Aorta (tissue), 5 donors: ENCODE data around the gene PLA2G12B. TPM values are rescaled to one million over a fixed set of nuclear protein-coding genes. Genes with fewer than 3 reads are reported as not detected.
"Not testable (repeated sequence)": the region's sequence is repeated elsewhere in the genome, so short reads cannot be mapped to it uniquely, and the experiment has no call there.

ENCODE experiments used
- ATAC-seq: fragments of 200-7000 bp; cut with Tn5 transposase; one replicate; pipeline ENCODE4 v1.9.1; 2022; ENCODE audit warnings: moderate library complexity; ENCODE audit not compliant: low FRiP score
- DNase-seq, 2 donors: peaks; one replicate each; pipeline ENCODE4 v3.0.0-alpha.2; 2020
- H3K27ac ChIP-seq, 2 donors: one replicate each; pipeline ENCODE4 v1.5.1; 2013; ENCODE audit warnings: low read length in 2 of 2, mild to moderate bottlenecking in 2 of 2, moderate library complexity in 2 of 2, control low read depth in 1 of 2, inconsistent platforms in 1 of 2, low read depth in 1 of 2
- H3K27me3 ChIP-seq, 2 donors: one replicate each; pipeline ENCODE4 v1.6.1; 2013; ENCODE audit warnings: control low read depth in 1 of 2, low read length in 1 of 2, mild to moderate bottlenecking in 1 of 2, moderate library complexity in 1 of 2; ENCODE audit not compliant: insufficient read depth in 2 of 2, control insufficient read depth in 1 of 2
- H3K36me3 ChIP-seq, 2 donors: one replicate each; pipeline ENCODE4 v1.6.1; 2013; ENCODE audit warnings: control low read depth in 1 of 2, low read length in 1 of 2, mild to moderate bottlenecking in 1 of 2; ENCODE audit not compliant: insufficient read depth in 2 of 2, control insufficient read depth in 1 of 2
- H3K4me1 ChIP-seq, 2 donors: one replicate each; pipeline ENCODE4 v1.6.1; 2013; ENCODE audit warnings: low read length in 2 of 2, control low read depth in 1 of 2, mild to moderate bottlenecking in 1 of 2, moderate library complexity in 1 of 2; ENCODE audit not compliant: insufficient read depth in 2 of 2, control insufficient read depth in 1 of 2
- H3K4me3 ChIP-seq, 2 donors: one replicate each; pipeline ENCODE4 v1.5.1; 2013; ENCODE audit warnings: low read length in 2 of 2, control low read depth in 1 of 2, mild to moderate bottlenecking in 1 of 2
- H3K9me3 ChIP-seq: one replicate; pipeline ENCODE4 v1.6.1; 2013; ENCODE audit warnings: mild to moderate bottlenecking, low read length; ENCODE audit not compliant: control insufficient read depth
- WGBS, 2 donors: extraction: QIAGEN DNeasy Blood & Tissue Kit; methylation state at CpG; one replicate each; pipeline ENCODE4 v1.1.7; 2013; 5-methylcytosine and 5-hydroxymethylcytosine counted together
- intact Hi-C, 2 donors: fragments of 100-400 bp; cut with DNase I; formaldehyde crosslinking; loops; one replicate each; pipeline versions ENCODE4 v1.14.2 to v1.15.0; 2022
- long read RNA-seq, 2 donors: library from polyadenylated mRNA; unstranded; transcript quantifications; one replicate each; pipeline ENCODE4 v2.0.0, GENCODE V29; 2020 to 2021
- polyA plus RNA-seq, 2 donors: library from polyadenylated mRNA; stranded (reverse); fragments of 200-250 nt; gene quantifications; one replicate each; pipeline ENCODE4 v1.2.3, GENCODE V29; 2013
- total RNA-seq, 2 donors: library from RNA; stranded (reverse); fragmentation: NEBNext Ultra II Directional; extraction: Animal tissue kit (Norgen Biotek cat#: 25700); gene quantifications; one replicate each; pipeline ENCODE4 v1.2.1, GENCODE V29; 2021
- donor health status: healthy with polysubstance abuse.
- donor health status: Bipolar disorder and iron deficiency.
- donor health status: DM: no; HTN: no; CAD: no.
- donor health status: DM: no; HTN: no; CAD: no.
- donor health status: DM: yes; HTN: yes; CAD: no.

The PLA2G12B gene, protein sequence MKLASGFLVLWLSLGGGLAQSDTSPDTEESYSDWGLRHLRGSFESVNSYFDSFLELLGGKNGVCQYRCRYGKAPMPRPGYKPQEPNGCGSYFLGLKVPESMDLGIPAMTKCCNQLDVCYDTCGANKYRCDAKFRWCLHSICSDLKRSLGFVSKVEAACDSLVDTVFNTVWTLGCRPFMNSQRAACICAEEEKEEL
- total RNA-seq (not detected), polyA plus RNA-seq (1 to 10 TPM in 1 of 2 donors, not detected in 1; 4.4 TPM)
- long read RNA-seq, donor 1, result 0 reads
- long read RNA-seq, donor 2, result 0 reads

DNA sequence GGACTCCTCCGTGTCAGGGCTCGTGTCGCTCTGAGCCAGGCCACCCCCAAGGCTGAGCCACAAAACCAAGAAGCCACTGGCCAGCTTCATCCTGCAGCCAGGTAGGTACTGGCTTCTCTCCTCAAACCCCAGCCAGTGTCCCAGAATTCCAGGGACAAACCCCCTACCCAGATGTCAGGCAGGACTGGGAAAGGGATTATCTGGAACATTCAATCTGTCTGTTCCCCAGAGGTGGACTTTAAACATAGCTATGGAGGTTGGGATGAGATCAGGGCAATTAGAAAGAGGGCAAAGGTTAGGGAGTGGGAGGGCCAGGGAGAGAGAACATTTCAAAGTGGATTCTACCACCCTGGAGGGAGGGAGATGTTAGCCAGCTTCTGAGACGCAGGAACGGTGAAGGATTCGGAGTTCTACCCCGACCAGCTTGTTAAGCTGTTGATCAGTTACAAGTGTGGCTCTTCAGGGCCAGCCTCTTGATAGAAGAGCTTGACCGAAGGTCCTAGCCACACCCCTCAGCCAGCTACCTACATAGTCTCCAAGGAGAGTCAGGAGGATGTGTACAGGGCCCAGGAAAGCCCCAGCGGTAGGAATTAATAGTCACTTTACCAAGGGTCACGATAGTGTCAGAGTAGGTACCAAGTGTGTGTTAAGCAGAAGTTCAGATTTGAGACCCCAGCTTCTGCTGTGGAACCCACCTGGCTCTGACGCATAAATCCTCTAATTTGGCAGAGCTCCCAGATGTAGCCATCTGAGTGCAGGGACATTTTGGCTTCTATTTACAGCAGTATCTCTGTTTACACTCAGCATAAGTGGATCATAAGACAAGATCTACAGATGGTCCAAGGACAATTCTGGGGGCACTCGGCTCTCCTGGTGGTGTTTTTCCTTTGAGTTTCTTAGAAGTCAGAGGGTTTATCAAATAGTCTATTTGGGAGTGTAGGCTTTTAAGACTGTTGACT, at the start of gene PLA2G12B:
PLA2G12B (minus strand) TSS at position 211 of the 959 bp plus-strand sequence; CDS start at position 90, 121 bp downstream.
- 82 to 83% methylated on average over 12 of the region's 12 CpGs for WGBS, 2 donors
- Histone ChIP-seq H3K9me3 (no peaks in the 10 kb centered on the region), H3K36me3 (no peaks in the 10 kb centered on the region), H3K4me3 (no peak within 1 kb of the TSS), H3K27me3 (no peaks in the 10 kb centered on the region), H3K27ac (no peak within 1 kb of the TSS), H3K4me1 (no peaks in the 10 kb centered on the region)
- DNase-seq (no peak), ATAC-seq (no peak)
- intact Hi-C loops, result no loop called here

GRCh38 chr10:73003822-73004221, 49.2 kb upstream of the PLA2G12B start:
- Histone ChIP-seq H3K4me1 (no peaks in the 10 kb centered on the region), H3K4me3 (no peak overlapping the region), H3K27me3 (no peaks in the 10 kb centered on the region), H3K9me3 (no peaks in the 10 kb centered on the region), H3K27ac (no peak overlapping the region), H3K36me3 (peaks cover 2 to 4% of the 10 kb centered on the region in 2 donors)
- DNase-seq (no peak), ATAC-seq (no peak)
- intact Hi-C loops, result no loop called here

DNA sequence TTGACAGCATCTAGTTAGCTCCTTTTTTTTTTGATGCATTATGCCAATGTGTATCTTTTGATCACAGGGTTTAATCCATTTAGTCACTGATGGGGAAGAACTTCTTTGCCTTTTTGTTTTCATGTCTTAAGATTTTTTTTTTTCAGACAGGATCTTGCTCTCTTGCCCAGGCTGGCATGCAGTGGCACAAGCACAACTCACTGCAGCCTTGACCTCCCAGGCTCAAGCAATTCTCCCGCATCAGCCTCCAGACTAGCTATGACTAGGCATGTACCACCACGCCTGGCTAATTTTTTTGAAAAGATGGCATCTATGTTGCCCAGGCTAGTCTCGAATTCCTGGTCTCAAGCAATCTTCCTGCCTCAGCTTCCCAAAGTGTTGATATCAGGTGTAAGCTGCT, 46.4 kb upstream of the PLA2G12B start:
- Histone ChIP-seq H3K27me3 (no peaks in the 10 kb centered on the region), H3K9me3 (no peaks in the 10 kb centered on the region), H3K4me1 (no peaks in the 10 kb centered on the region), H3K36me3 (peaks cover 2 to 4% of the 10 kb centered on the region in 2 donors), H3K4me3 (no peak overlapping the region), H3K27ac (no peak overlapping the region)
- DNase-seq (no peak), ATAC-seq (no peak)
- 97 to 98% methylated on average over 3 of the region's 3 CpGs for WGBS, 2 donors
- intact Hi-C loops, result no loop called here

DNA sequence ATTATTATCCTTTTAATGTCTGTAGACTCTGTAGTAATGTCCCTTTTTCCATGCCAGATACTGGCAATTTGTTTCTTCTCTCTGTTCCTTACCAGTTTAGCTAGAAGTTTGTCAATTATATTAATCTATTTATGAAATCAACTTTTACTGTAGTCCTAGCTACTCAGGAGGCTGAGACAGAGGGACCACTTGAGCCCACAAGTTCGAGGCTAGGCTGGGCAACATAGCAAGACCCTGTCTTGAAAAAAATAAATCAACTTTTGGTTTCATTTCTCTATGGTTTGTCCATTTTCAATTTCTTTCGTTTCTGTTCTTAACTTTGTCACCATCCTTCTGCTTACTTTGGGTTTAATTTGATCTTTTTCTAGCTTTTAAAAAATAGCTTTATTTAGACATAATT, 42.5 kb upstream of the PLA2G12B start:
- ATAC-seq (no peak), DNase-seq (no peak)

DNA sequence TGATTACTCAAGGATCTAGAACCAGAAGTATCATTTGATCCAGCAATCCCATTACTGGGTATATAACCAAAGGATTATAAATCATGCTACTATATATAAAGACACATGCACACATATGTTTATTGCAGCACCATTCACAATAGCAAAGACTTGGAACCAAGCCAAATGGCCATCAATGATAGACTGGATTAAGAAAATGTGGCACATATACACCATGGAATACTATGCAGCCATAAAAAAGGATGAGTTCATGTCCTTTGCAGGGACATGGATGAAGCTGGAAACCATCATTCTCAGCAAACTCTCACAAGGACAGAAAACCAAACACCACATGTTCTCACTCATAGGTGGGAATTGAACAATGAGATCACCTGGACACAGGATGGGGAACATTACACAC, 40.9 kb upstream of the PLA2G12B start:
- H3K36me3 ChIP-seq, H3K27ac ChIP-seq, H3K4me3 ChIP-seq, ATAC-seq, DNase-seq, H3K9me3 ChIP-seq, intact Hi-C loops, H3K27me3 ChIP-seq, H3K4me1 ChIP-seq: not testable (repeated sequence)

More for the DNA sequence above, 42.5 kb upstream of the PLA2G12B start:
- Histone ChIP-seq H3K36me3 (no peaks in the 10 kb centered on the region), H3K9me3 (no peaks in the 10 kb centered on the region), H3K27ac (no peak overlapping the region), H3K4me1 (no peaks in the 10 kb centered on the region), H3K27me3 (no peaks in the 10 kb centered on the region), H3K4me3 (no peak overlapping the region)
- WGBS, 2 donors, result 90 to 94% methylated on average over 2 of the region's 2 CpGs
- intact Hi-C loops, result no loop called here

DNA sequence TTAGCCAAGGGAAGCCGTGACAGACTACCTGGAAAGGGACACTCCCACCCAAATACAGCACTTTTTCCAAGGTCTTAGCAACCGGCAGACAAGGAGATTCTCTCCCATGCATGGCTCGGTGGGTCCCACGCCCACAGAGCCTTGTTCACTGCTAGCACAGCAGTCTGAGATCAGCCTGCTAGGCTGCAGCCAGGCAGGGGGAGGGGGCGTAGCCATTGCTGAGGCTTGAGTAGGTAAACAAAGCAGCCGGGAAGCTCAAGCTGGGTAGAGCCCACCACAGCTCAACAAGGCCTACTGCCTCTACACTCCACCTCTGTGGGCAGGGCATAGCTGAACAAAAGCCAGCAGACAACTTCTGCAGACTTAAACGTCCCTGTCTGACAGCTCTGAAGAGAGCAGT, 35.2 kb upstream of the PLA2G12B start:
- H3K36me3 ChIP-seq, H3K4me3 ChIP-seq, H3K27ac ChIP-seq, H3K9me3 ChIP-seq, ATAC-seq, intact Hi-C loops, H3K4me1 ChIP-seq, DNase-seq, H3K27me3 ChIP-seq: not testable (repeated sequence)
- 66 to 81% methylated on average over 7 of the region's 7 CpGs for WGBS, 2 donors

DNA sequence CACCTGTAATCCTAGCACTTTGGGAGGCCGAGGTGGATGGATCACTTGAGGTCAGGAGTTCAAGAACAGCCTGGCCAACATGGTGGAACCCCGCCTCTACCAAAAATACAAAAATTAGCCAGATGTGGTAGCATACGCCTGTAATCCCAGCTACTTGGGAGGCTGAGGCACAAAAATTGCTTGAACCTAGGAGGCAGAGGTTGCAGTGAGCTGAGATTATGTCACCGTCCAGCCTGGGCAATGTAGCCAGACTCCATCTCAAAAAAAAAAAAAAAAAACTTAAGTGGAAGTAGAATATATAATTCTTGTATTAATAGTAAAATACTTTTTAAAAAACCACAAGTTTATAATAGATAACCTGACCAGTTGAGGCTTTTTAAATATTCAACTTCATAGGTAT, 30.0 kb upstream of the PLA2G12B start:
- H3K4me1 ChIP-seq, H3K36me3 ChIP-seq, H3K27ac ChIP-seq, intact Hi-C loops, DNase-seq, H3K4me3 ChIP-seq, H3K27me3 ChIP-seq, H3K9me3 ChIP-seq, ATAC-seq: not testable (repeated sequence)
- 90 to 97% methylated on average over 4 of the region's 4 CpGs for WGBS, 2 donors

DNA sequence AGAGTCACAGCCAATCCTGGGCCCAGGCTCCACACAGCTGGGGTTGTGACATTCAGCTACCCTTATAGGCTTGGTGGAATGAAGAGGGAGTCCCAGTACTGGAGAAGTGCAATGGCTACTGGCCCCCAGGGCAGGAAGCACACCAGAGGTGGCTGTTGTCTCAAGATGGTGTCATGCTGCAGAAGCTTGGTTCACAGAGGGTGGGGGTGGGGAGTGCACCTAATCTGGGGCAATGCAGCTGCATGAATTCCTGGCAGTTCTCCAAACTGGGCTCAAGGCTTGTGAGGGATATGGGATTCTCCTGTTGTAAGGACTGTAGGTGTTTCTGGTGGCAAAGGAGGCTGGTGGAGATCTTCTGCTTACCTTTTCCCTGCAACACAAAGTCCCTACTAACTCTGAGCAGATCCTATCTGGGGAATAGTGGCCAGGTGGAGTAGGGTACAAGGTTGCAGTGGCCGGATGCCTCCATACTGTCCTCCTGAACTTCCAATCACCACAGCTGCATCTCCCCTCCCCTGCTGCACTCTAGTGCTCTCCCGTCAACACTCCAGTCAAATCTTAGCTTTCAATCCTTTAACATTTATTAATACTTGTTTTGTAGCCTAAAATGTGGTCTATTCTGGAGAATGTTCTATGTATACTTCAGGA, 27.4 kb upstream of the PLA2G12B start:
- 90 to 91% methylated on average over 2 of the region's 2 CpGs for WGBS, 2 donors
- H3K4me1 ChIP-seq, result no peaks in the 10 kb centered on the region

More for the DNA sequence above, 27.4 kb upstream of the PLA2G12B start:
- DNase-seq (no peak), ATAC-seq (no peak)
- intact Hi-C loops, result no loop called here
- Histone ChIP-seq H3K36me3 (no peaks in the 10 kb centered on the region), H3K27me3 (no peaks in the 10 kb centered on the region), H3K27ac (no peak overlapping the region), H3K9me3 (peaks cover 1% of the 10 kb centered on the region), H3K4me3 (no peak overlapping the region)
